HG03159 (cell line): Measurements from ENCODE around the gene DDHD1.
"Not testable (repeated sequence)": the region's sequence is repeated elsewhere in the genome, so short reads cannot be mapped to it uniquely, and the experiment has no call there.

Source experiments
- ATAC-seq: cut with Tn5 transposase; IDR thresholded peaks from one replicate; pipeline ENCODE4 v1.9.1; 2021; ENCODE audit warnings: mild to moderate bottlenecking, moderate library complexity; ENCODE audit not compliant: unreplicated experiment

DDHD1 gene

DNA sequence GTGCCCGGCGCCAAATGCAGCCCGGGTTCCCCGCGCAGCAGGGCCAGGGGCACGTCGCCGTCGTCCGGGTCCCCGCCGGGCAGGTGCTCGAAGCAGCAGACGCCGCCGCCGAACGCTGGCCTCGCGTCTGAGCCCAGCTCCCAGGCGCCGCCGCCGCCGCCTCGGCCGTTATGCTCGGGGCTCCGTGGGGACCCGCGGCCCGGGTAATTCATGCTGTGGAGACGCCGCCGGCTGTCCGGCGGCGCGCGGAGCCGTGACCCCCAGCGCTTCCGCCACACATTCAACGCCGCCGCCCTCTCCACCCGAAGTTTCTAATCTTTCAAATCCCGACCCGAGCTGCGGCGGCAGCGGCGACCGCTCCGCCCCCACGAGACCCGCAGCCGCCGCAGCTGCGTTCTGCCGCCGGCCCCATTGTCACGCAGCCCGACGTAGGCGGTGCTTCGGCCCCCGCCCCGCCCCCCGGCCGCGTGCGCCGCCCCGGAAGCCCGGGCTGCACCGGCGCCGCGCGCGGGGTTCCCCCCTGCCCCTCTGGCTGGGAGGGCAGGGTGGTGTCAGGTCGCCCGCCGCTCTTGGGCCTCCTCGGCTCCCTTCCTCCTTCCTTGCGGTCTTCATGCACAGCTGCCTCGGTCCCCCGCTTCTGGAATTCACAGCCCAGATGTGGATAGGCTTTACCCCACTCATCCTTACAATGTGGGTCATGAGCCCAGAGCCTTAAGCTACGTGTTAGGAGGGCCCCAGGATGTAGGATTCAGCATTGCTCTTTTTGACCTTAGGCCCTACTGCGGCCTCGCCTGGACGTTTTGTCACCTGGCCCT lies at the start of gene DDHD1:
DDHD1 (minus strand) TSS at position 437 of the 815 bp plus-strand sequence; CDS start at position 212, 225 bp downstream.
- ATAC-seq: peak; percentile 71

DNA sequence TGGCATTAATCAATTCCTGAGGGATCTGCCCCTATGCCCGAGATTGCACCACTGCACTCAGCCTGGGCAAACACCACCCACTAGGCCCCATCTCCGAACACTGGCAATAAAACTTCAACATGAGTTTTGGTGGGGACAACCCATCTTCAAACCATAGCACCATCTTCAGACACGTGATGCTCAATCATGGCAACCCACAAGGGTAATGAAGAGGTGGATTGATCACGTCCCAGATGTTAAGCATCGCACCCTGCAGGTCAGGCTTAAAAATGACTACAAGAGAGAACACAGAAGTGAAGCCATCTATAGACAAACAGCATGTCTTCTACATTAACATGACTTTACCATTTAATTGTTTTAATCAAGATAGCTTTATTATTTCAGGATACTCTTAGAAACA lies 42.8 kb upstream of the DDHD1 start:
- no peak for ATAC-seq

DNA sequence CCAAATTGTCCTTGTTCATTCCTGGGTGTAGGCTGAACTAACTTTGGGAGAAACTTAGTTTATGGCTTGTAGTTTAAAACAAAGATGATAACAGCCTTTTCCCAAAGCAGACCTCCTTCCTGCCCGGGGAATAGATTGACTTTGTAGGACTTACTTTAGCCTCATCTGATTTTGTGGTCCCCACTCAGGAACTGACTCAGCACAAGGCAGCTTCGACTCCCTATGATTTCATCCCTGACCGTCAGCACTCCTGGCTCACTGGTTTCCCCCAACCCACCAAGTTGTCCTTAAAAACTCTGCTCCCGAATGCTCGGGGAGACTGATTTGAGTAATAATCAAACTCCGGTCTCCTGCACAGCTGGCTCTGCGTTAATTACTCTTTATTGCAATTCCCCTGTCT lies 40.1 kb upstream of the DDHD1 start:
- no peak for ATAC-seq

DNA sequence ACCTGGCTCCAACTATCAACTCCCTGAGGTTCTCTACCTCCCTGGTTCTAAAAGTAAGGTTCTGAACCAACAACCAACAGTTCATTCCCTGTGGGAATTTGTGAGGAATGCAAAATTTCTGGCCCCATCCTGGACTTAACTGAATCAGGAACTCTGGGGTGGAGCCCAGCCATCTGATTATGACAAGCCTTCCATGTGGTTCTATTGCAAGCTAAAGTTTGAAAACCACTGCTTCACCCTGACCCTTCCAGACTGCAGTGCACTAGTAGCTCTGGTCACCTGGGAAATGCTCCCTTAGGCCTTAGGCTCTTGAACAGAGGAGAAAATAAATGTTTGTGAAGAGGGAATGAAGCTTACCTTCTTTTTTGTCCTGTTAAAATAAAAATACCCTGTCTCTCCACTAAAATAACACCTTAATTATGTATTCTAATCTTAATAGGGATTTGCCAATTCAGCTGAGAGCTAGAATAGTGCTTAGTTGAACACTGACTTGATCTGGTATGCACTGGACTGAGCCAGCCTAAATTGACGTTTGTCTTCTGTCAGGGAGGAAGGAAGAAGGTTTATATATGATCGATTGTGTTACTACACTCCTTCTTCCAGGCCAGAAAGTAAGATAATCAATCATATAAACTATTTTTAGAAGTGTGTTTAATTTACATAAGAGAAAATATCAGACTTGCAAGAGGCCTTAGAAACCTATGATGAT lies 39.1 kb upstream of the DDHD1 start:
- no peak for ATAC-seq

DNA sequence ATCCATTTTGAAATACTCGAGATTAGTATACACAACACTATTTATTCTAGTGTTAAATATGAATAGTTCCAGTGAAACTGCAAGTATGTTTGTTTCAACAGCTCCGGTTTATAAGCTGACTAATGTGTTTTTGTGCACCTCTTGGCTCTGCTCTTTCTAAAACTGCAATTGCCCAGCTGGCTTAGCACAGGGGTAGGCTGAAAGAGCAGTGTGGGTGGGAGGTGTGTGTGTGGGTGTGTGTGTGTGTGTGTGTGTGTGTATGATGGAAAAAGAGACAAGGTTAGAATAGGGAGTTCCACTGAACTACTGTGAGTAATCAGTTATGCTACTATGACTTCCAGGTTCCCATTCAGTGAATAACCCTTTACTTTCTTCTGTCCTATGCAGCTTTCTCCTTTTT lies 37.8 kb upstream of the DDHD1 start:
- ATAC-seq: no peak

DNA sequence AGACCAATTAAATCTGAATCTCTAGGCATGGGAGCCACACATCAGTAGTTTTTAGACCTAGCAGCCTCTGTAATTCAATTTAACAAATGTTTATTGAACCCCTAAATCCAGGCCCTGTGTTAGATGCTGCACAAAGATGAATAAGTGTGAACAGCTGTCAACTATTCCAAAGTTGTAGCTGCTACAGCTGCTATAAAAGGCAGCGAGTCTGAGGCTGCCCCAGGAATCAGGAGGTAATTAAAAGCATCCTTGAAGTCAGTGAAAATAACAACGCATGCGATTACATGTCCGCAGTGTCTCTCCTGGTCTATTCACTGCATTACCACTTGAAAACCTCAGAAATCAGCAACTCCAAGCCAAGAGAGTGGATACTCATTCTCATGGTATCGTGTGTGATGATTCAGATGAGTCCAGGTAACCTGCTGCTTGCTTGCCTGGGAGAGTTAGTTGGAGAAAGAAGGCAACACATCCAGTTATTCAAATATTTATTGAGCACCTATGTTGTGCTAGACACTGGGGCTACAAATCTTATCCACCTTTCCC lies 34.9 kb upstream of the DDHD1 start:
- no peak for ATAC-seq

DNA sequence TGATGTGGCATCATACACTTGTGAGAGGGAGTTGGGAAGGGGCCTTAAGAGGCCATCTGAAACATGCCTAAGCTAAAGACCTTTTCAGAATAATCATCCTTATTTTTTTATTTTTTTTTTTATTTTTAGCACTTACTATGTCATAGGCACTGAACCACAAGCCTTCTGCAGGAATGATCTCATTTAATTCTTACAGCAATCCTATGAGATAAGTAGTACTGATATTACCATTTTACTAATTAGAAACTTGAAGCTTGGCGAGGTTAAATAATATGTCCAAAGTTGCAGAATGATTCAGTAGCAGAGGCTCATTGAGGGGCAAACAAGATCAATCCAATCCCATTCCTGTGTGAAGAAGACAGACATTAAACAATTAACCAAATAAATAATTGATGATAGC lies 33.4 kb upstream of the DDHD1 start:
- ATAC-seq: no peak

DNA sequence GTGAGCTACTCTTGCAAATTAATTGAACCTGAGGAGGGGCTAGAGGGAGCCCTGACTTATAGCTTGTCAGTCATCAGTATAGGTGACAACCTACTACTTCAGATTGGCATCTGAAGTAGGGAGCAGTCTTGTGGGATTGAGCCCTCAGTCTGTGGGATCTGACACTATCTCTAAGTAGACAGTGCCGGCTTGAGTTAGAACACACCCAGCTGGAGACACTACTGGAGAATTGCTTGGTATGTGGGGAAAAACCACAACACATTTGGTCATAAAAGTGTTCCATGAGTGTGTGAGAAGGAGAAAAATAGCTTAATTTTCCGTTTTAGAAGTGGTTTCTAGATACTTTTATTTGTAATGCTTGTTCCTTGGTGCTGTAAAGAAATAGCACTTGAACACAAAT lies 30.5 kb upstream of the DDHD1 start:
- ATAC-seq: no peak

DNA sequence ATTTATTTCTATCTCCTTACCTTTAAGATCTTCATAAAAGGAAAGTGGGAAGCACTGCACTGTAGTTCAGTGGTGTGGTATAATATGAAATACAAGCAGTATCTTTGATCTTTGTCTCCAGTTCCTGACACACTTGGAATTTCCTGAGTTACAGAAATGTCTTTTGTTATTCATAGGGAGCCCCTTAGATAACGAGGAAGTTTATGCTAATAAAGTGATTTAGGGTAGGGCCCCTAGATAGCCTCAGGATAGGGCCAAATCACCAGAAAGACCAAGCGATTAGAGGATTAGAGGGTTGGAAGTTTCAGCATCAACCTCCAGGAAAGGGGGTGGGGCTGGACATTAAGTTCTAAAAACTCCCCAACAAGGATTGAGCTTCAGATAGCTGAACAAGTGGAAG lies 29.9 kb upstream of the DDHD1 start:
- no peak for ATAC-seq

DNA sequence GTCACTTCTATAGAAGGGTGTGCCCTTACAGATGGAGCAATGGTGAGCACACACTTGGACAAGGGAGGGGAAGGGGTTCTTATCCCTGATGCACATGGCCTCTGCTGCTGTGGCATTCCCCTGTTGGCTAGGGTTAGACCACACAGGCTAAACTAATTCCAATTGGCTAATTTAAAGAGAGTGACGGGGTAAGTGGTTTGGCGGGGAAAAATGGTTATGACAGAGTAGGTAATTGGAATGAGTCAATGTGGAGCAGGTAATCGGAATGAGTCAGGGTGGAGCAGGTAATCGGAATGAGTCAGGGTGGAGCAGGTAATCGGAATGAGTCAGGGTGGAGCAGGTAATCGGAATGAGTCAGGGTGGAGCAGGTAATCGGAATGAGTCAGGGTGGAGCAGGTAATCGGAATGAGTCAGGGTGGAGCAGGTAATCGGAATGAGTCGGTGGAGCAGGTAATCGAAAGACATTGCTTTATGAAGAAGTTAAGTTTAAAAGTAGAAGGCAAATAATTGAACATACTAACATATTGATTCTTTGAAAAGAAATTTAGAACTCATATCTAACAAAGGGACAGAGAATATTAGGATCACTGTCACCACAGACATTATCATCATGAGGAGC lies 28.4 kb upstream of the DDHD1 start:
- ATAC-seq: not testable (repeated sequence)

DNA sequence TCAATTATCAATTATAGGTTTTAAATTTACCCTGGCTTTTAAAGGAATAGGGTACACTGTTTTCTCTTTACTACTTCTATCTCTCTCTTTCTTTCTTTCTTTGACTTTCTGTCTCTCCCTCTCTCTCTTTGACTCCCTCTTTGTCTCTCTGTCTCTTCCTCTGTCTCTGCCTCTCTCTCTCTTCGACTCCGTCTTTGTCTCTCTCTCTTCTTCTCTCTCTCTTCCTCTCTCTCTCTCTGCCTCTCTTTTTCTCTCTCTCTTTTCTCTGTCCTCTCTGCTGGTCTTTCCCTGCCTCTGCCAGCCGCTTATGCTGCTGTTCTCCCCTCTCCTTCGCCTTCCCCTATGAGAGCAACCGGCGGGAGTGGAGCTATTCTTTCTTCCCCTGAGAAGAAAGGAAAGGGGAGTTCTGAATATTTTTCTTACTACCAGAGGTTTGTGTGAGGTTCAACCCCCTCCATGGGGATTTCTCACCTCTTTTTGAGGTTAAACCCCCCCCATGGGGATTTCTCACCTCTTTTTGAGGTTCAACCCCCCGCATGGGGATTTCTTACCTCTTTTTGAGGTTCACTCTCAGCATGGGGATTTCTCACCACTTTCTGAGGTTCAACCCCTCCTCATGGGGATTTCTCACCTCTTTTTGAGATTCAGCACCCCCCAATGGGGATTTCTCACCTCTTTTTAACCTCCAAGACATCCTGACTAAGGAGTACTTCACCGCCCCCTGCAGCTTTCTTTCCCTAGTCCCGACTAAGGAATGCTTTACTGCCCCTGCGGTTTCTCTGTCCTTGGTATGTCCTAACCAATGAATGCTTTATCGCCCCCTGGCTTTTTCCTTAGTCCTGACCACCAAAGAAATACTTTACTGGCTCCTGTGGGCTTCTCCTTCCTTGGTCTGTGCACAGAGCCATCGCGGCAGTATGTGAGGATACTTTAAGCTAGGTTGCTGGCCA lies 27.4 kb upstream of the DDHD1 start:
- no peak for ATAC-seq

DNA sequence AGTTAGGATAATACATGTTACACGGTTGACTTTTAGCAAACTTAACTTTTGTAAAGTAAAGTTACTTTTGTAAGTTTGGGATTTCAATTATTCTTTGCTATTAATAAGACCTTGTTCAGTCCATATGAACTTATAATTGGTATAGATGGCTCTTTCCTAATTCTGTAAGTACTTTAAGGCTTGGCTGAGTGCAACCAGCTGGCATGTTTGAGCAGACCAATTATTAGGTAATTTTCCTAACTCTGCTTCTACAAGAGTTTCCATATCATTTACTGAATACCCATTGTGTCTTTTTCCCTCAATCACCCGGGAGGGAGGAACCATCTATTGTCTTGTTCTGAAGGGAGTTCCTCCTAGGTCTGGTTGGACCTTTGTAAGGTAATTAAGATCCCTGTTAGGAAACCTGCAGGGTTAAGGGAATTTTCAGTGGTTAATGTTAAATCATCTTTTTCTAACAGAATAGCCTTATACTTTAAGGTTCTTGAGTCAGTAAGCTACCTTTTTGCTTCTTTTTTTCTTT lies 26.4 kb upstream of the DDHD1 start:
- not testable (repeated sequence) for ATAC-seq

DNA sequence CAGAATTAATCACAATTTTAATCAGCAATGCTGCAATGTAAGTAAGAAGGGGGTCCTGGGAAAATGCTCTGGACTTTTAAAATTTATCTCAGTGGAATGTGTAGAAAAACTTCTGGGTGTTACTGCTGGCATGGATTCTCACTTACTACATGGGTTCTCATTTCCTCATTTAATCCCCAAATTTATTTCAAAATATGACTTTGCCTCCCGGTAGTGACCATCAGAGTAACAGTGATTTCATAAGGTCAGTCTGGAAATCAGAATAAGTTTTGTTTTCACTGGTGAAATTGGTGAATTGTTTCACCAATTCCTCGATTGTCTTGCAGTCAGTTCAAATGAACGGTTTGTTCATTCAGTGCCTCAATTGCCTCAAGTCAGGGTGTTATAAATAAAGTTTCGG lies 22.3 kb upstream of the DDHD1 start:
- ATAC-seq: no peak

DNA sequence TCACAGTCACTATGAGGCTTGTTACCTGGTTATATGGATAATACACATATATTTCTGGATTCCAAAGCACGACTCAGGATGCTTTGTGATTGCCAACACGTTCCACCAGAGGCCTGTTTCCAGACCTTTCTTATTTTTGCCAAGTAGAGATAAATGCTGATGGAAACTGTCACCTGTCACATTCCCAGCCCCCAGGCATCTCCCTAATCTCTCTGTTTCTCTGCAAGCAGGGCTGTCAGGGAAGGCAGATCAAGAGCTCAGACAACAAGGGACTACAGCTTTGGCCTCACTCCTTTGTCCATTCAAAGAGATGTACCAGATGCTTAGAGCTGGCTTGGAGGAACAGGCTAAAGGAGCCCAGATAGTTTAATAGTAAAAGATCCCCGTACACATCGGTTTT lies 21.8 kb upstream of the DDHD1 start:
- ATAC-seq: no peak

DNA sequence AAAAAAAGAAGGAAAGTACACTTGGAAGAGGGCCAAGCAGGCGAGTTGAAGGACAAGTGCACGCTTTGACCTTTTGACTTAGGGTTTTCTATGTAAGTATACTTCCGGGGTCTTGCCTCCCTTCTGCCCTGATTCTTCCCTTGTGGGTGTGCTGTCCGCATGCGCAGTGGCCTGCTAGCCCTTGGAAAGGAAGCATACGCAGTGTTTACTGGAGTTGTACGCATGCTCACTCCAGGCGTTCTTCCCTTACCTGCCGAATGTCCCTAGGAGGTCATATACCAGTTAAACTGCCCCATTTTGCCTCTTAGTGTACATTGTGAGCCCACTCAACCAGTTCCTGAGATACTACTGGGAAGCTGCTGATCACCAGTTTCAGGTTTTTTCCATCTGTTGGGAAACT lies 15.7 kb upstream of the DDHD1 start:
- no peak for ATAC-seq

DNA sequence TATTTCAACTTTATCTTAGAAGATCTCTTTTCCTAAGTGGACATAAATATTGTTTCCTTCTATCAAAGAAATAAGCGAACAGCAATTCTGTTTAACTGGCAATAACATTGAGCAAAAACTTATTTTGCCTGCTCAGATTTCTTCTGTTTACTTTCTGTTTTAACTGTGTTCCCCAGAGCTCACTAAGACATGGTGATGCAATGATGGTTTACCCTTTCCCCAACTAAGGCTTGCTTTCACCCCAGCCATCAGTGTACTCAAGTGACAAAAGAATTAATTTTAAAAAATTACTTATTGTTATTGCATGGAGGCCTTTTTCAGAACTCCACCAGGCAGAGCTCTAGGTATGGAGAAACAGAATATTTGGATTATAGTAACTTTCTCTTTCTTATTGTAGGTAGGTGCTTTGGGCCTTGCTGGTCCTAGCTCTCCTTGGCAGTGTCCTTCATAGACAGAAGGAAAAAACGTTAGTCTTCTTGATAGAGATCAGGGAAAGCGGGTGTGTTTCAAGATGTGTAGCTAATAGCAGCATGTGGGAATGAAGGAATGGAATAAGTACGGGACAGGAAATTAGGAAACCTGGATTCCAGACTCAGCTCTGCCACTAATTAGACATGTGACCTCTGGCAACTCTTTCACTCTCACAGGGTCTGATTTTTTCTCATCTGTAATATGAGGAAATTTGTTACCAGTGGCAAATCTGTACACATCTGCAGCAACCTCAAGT lies 14.6 kb upstream of the DDHD1 start:
- no peak for ATAC-seq

DNA sequence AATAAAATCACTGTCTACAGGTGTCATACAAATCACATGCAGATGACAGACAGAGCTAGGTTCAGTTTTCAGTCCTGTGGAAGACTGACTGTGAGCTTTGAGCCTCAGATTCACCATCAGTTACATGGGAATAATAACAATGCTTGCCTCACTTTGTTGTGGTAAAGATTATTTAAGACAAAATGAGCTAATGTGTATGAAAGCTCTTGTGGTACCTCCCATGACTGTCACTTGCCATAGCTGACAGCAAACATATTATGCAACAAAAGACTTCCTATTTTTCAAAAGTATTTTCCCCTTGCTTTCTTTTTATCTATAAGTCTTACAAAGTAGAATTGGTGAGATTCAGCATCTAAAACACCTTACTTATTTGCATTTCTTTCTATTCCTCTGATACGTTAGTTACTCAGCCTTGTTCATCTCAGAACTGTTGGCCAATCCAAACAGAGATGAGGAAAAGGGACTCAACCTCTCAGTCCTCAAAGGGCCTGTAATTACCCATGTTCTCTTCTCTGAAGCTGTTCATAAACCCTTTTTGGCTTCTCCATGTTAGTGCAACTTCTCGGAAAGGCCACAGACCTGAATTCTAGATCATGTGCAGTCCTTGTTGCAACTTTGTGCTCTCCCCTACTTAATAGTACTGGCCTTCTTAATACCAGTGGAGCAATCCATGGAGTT lies 8.8 kb upstream of the DDHD1 start:
- no peak for ATAC-seq

DNA sequence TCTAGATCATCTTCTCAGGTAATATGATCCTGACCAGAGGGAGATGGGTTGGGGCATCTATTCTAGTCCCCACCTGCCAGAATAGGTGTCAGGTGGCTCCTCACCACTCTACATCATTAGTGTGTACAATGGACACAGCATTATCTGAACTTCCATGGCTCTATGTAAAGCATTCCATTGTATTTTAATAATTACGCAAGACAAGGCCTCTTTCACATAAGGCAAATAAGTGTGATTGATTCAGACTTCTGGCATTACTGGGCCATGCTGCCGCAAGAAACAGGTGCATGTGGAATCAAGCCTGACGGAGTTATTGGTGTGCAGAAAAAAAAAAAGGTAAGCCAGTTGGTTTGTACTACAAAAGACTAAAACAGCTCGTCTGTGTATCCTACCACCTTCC lies 3.1 kb upstream of the DDHD1 start:
- no peak for ATAC-seq

DNA sequence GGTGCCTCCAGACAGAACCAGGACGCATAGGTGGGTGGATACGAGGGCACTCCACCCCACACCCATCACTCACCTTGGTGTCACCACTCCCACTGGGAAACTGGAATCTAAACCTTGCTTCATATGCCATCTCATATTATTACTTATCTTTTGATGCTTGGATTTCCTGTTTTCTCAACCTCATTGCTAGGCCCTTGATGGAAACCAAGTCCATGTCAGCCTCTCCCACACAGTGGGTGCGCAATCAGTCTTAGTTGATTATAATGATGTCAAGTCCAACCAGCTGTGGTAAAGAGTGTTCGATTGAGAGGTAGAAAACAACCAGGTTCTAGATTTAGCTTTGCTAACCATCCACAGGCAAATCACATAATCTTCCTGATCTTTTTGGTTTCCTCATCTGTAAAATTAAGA lies 584 bp upstream of the DDHD1 start:
- no peak for ATAC-seq
